GM21737 (cell line): ENCODE data around the gene C1orf226.
"Not testable (repeated sequence)": the region's sequence is repeated elsewhere in the genome, so short reads cannot be mapped to it uniquely, and the experiment has no call there.

ENCODE experiments used
- ATAC-seq: cut with Tn5 transposase; IDR thresholded peaks from one replicate; pipeline ENCODE4 v1.9.1; 2021; ENCODE audit warnings: mild to moderate bottlenecking, moderate library complexity; ENCODE audit not compliant: unreplicated experiment

Gene C1orf226

DNA sequence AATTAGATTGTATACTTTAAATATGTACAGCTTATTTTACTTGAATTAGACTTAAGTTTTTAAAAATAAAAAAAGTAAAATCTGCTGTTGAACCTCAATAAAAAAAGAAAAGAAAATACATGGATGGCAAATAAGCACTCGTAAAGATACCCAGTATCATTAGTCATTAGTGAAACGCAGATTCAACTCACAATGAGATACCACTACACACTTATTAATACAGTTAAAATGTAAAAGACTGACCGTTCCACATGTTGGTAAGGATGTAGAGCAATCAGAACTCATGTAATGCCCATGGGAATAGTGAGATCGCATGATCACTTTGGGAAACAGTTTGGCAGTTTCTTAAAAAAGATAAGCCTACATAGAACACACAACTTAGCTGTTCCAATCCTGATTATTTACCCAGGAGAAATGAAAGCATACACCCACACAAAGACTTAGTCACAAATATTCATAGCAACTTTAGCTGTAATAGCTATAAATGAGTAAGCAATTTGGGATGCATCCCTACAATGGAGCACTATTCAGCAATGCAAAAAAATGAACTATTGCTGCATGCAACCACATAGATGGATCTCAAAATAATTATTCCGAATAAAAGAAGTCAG lies 23.1 kb downstream of the C1orf226 start:
- no peak for ATAC-seq

- ATAC-seq = no peak
Measured at GRCh38 chr1:162405800-162406199, 24.3 kb downstream of the C1orf226 start.

DNA sequence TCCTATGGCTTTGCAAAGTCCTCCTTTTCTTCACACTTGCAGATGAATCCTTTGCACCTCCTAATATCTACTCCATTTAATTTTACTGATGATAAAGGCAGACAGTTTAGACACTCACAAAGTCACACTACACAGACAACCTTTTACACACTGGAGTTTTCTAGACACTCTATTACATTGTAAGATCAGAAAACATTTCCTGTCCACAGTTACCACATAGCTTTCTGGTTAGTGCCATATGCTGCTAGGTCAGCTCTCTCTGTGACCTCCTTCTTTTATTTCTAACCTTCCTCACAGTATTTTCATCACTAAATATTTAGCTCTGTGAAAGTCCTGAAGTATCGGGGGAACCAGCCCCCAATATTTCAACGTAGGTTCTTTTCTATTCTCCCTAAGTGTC lies 25.3 kb downstream of the C1orf226 start:
- ATAC-seq = no peak

- ATAC-seq = no peak
Measured at GRCh38 chr1:162407539-162407938, 26.0 kb downstream of the C1orf226 start.

- ATAC-seq = no peak
Measured at GRCh38 chr1:162412002-162412401, 30.5 kb downstream of the C1orf226 start, which contains the start of gene SH2D1B. Gene SH2D1B, minus strand, starts transcription at chr1:162412136. Its CDS starts 120 bp downstream, at chr1:162412016.

- ATAC-seq = no peak
Measured at GRCh38 chr1:162416215-162416614, 34.7 kb downstream of the C1orf226 start.

GRCh38 chr1:162416909-162417308 lies 35.4 kb downstream of the C1orf226 start:
- no peak for ATAC-seq

GRCh38 chr1:162417650-162418049 lies 36.1 kb downstream of the C1orf226 start:
- no peak for ATAC-seq

GRCh38 chr1:162418584-162418983 lies 37.1 kb downstream of the C1orf226 start:
- not testable (repeated sequence) for ATAC-seq

DNA sequence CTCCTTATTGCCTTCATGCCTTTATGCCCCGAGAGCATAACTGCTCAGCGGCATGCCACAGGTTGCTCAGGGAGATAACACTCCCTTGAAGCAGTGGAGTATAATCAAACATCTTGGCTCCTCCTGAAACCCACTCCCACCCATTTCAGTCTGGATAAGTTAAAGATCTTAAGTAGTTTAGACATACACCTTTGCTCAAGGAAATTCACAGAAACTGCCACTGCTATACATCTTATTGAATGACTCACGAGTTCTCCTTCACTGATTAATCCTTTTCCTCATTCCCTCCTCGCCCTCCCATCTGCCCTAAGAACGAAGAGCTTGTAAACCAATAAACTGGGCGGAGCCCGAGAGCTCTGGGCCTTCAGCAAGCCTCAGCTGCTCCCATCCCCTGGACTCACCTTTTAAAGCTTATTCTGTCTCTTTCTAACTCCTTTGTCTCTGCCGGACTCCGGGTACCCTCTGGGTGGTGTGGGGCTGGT lies 38.0 kb downstream of the C1orf226 start:
- not testable (repeated sequence) for ATAC-seq

- ATAC-seq = no peak
Measured at GRCh38 chr1:162420120-162420519, 38.6 kb downstream of the C1orf226 start.

- no peak for ATAC-seq
Measured at GRCh38 chr1:162421258-162422164, 40.0 kb downstream of the C1orf226 start.

DNA sequence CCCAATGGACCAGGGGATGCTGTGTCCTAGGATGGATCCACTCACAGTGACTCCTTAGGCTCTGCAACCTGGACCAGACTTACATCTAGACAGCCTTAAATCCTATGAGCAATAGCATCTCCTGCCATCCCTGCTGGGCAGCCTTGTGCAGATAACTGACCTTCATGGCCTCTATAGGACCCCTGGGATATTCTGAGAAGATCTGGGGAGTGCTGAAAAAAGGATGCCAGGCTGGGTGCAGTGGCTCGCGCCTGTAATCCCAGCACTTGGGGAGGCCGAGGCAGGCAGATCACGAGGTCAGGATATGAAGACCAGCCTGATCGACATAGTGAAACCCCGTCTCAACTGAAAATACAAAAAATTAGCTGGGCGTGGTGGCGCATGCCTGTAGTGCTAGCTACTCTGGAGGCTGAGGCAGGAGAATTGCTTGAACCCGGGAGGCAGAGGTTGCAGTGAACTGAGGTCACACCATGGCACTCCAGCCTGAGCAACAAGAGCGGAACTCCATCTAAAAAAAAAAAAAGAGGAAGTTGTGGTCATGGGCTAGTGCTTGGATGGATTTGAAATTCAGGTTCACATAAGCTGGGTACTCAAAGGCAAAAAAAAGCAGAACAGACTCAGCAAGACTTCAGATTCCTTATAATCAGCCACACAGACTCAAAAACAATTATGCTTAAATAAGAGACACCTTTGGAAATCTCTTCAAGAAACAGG lies 41.3 kb downstream of the C1orf226 start:
- ATAC-seq = no peak

DNA sequence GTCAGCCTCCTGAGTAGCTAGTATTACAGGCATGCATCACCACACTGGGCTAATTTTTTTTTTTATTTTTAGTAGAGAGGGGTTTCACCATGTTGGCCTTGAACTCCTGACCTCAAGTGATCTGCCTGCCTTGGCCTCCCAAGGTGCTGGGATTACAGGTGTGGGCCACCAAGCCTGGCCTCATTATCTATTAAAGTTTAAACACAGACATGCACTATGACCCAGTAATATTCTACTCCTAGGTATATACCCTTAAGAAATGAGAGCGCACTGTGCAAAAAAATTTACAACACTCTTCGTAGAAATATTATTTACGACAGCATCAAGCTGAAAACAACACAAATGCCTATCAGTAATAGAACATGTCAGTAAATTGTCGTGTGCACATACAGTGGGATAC lies 49.1 kb downstream of the C1orf226 start:
- no peak for ATAC-seq

DNA sequence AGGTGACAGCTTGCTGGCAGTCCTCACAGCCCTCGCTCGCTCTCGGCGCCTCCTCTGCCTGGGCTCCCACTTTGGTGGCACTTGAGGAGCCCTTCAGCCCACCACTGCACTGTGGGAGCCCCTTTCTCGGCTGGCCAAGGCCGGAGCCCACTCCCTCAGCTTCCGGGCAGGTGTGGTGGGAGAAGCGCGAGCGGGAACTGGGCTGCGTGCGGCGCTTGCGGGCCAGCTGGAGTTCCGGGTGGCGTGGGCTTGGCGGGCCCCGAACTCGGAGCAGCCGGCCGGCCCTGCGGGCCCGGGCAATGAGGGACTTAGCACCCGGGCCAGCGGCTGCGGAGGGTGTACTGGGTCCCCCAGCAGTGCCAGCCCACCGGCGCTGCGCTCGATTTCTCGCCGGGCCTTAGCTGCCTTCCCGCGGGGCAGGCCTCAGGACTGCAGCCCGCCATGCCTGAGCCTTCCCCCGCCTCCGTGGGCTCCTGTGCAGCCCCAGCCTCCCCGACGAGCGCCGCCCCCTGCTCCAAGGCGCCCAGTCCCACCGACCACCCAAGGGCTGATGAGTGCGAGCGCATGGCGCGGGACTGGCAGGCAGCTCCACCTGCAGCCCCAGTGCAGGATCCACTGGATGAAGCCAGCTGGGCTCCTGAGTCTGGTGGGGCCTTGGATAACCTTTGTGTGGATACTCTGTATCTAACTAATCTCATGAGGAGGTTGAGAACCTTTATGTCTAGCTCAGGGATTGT lies 51.6 kb downstream of the C1orf226 start:
- not testable (repeated sequence) for ATAC-seq
